K562 (cell line): ENCODE data around the gene PRR15L. TPM values are rescaled to one million over a fixed set of nuclear protein-coding genes. Genes with fewer than 3 reads are reported as not detected.

ENCODE experiments used
- CHD4 ChIP-seq: fragments of 200-600 bp; sonication (generic); IDR thresholded peaks from 3 replicates; pipeline ENCODE4 v1.6.1; 2012; ENCODE audit warnings: low read depth, mild to moderate bottlenecking, mixed read lengths, low read length, inconsistent platforms; ENCODE audit not compliant: insufficient read depth, insufficient replicate concordance, poor library complexity, severe bottlenecking
- FOXM1 ChIP-seq, 2 experiments: fragments of 450-650 bp in 1 of 2; sonication (generic) in 1 of 2; formaldehyde crosslinking in 1 of 2; IDR thresholded peaks; 2 replicates each; pipeline versions ENCODE4 v1.6.1 to v1.9.0; 2017 to 2022; ENCODE audit warnings: low read depth in 2 of 2, mild to moderate bottlenecking in 2 of 2, missing genetic modification reagents in 1 of 2, moderate library complexity in 1 of 2
- MAFF ChIP-seq: IDR thresholded peaks from 2 replicates; pipeline ENCODE4 v1.6.1; 2012; ENCODE audit warnings: low read length, improper control_type of control experiment
- MEF2D ChIP-seq: conservative IDR thresholded peaks from 2 replicates; pipeline ENCODE4 v1.6.1; 2016; ENCODE audit warnings: low read depth, missing genetic modification characterization, missing compliant biosample characterization
- POLR2A ChIP-seq: fragments of 450-650 bp; conservative IDR thresholded peaks from 2 replicates; pipeline ENCODE4 v1.6.1; 2016
- ZFPM2 ChIP-seq: fragments of 250-450 bp; sonication (Bioruptor Pico); IDR thresholded peaks from 2 replicates; pipeline ENCODE4 v1.5.1; 2022; ENCODE audit warnings: mild to moderate bottlenecking
- ZNF444 ChIP-seq: fragments of 250-450 bp; sonication (Bioruptor Pico); IDR thresholded peaks from 2 replicates; pipeline ENCODE4 v1.4.0; 2020; ENCODE audit warnings: mild to moderate bottlenecking, moderate library complexity
- ZNF785 ChIP-seq: fragments of 250-450 bp; sonication (Bioruptor Pico); IDR thresholded peaks from 2 replicates; pipeline ENCODE4 v1.4.0; 2020; ENCODE audit warnings: mild to moderate bottlenecking
- polyA plus RNA-seq, 8 experiments: library from polyadenylated mRNA; depleted of rRNA in 4 of 8; stranded (reverse) in 5 of 8; unstranded in 3 of 8; fragments of >200 nt; fragmentation: Nextera tagmentation in 2 of 8; fragmentation: Illumina TruSeq in 1 of 8; extraction: Ambion mirVana in 2 of 8; extraction: Trizol in 1 of 8; gene quantifications; 2 replicates each; pipeline versions ENCODE4 v1.2.1 to v1.2.3, GENCODE V29; 2011 to 2014; ENCODE audit warnings: inconsistent platforms in 1 of 8, missing spikeins in 1 of 8
- total RNA-seq, 7 experiments: library from RNA; depleted of rRNA in 6 of 7; stranded (reverse); fragments of >200 nt in 6 of 7; fragmentation: Illumina TruSeq in 2 of 7; extraction: Trizol in 2 of 7; gene quantifications; 2 replicates each; pipeline versions ENCODE4 v1.2.1 to v1.2.3, GENCODE V29; 2011 to 2021; ENCODE audit warnings: low replicate concordance in 1 of 7
- TF ChIP-seq, protein P1 (sequence below): fragments of 450-650 bp; IDR thresholded peaks from 2 replicates; pipeline ENCODE4 v1.6.1; 2016
- TF ChIP-seq, protein P2 (sequence below): fragments of 200-800 bp; sonication (Bioruptor generic); IDR thresholded peaks from 2 replicates; pipeline ENCODE4 v1.6.1; 2016; ENCODE audit warnings: missing genetic modification characterization, missing compliant biosample characterization
- TF ChIP-seq, protein P3 (sequence below): sonication (generic); formaldehyde crosslinking; IDR thresholded peaks from 2 replicates; pipeline ENCODE4 v1.8.1; 2023; ENCODE audit warnings: mild to moderate bottlenecking, missing genetic modification reagents, moderate library complexity
- TF ChIP-seq, protein P4 (sequence below): fragments of 250-450 bp; sonication (Bioruptor Pico); IDR thresholded peaks from 2 replicates; pipeline ENCODE4 v1.5.0; 2021; ENCODE audit warnings: mild to moderate bottlenecking, moderate library complexity
- TF ChIP-seq, protein P5 (sequence below): sonication (generic); formaldehyde crosslinking; IDR thresholded peaks from 2 replicates; pipeline ENCODE4 v1.8.1; 2023; ENCODE audit warnings: mild to moderate bottlenecking, missing genetic modification reagents

Gene PRR15L
- total and polyA plus RNA-seq, 9 of the 15 experiments (the other 6 are each of a cell fraction or from before 2014, with no cell fraction given): 0.03 TPM; not detected in 8

DNA sequence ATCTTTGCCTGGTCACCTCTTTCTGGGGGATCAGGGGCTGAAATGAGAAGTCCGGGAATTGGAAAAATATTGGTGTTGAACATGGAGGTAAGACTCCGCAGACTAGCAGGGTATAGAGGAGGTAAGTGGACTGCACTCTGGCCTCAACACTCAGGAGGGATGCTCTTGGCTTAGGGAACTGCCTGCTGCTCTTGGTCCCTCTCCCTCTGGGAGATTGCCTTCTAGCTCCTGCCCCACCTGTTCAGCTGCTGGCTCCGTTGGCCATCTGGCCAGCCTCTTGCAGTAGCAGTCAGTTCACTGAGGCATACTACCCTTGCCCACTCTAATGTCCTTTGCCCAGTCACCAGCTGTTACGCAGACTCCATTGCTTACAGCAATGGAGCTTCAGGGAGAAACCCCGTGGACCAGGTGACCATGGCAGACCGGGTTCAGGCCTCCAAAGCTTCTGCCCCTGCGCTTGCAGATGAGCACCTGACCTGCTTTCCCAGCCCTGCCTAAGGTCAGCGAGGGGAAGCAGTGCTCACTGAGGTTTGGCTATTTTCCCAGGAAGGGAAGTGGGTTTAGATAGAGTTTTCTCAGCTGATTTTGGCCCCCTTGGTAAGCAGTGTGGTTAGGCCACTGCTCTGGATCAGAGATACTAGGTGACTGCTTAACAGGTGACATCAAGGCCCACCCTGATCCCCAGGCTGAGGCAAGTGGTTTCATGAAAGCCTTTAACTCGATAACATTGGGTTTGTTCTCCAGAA lies 25.1 kb upstream of the PRR15L start (continued):
- TF ChIP-seq, protein P1, sequence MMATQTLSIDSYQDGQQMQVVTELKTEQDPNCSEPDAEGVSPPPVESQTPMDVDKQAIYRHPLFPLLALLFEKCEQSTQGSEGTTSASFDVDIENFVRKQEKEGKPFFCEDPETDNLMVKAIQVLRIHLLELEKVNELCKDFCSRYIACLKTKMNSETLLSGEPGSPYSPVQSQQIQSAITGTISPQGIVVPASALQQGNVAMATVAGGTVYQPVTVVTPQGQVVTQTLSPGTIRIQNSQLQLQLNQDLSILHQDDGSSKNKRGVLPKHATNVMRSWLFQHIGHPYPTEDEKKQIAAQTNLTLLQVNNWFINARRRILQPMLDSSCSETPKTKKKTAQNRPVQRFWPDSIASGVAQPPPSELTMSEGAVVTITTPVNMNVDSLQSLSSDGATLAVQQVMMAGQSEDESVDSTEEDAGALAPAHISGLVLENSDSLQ: no peak
- no peak for TF ChIP-seq ZFPM2 (CRISPR knock-in tag)
- no peak for TF ChIP-seq MEF2D
- TF ChIP-seq, protein P2, sequence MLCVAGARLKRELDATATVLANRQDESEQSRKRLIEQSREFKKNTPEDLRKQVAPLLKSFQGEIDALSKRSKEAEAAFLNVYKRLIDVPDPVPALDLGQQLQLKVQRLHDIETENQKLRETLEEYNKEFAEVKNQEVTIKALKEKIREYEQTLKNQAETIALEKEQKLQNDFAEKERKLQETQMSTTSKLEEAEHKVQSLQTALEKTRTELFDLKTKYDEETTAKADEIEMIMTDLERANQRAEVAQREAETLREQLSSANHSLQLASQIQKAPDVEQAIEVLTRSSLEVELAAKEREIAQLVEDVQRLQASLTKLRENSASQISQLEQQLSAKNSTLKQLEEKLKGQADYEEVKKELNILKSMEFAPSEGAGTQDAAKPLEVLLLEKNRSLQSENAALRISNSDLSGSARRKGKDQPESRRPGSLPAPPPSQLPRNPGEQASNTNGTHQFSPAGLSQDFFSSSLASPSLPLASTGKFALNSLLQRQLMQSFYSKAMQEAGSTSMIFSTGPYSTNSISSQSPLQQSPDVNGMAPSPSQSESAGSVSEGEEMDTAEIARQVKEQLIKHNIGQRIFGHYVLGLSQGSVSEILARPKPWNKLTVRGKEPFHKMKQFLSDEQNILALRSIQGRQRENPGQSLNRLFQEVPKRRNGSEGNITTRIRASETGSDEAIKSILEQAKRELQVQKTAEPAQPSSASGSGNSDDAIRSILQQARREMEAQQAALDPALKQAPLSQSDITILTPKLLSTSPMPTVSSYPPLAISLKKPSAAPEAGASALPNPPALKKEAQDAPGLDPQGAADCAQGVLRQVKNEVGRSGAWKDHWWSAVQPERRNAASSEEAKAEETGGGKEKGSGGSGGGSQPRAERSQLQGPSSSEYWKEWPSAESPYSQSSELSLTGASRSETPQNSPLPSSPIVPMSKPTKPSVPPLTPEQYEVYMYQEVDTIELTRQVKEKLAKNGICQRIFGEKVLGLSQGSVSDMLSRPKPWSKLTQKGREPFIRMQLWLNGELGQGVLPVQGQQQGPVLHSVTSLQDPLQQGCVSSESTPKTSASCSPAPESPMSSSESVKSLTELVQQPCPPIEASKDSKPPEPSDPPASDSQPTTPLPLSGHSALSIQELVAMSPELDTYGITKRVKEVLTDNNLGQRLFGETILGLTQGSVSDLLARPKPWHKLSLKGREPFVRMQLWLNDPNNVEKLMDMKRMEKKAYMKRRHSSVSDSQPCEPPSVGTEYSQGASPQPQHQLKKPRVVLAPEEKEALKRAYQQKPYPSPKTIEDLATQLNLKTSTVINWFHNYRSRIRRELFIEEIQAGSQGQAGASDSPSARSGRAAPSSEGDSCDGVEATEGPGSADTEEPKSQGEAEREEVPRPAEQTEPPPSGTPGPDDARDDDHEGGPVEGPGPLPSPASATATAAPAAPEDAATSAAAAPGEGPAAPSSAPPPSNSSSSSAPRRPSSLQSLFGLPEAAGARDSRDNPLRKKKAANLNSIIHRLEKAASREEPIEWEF: no peak
- no peak for TF ChIP-seq POLR2A
- no peak for TF ChIP-seq ZNF444 (CRISPR knock-in tag)
- TF ChIP-seq CHD4: peak; percentile 35
- TF ChIP-seq, protein P3, sequence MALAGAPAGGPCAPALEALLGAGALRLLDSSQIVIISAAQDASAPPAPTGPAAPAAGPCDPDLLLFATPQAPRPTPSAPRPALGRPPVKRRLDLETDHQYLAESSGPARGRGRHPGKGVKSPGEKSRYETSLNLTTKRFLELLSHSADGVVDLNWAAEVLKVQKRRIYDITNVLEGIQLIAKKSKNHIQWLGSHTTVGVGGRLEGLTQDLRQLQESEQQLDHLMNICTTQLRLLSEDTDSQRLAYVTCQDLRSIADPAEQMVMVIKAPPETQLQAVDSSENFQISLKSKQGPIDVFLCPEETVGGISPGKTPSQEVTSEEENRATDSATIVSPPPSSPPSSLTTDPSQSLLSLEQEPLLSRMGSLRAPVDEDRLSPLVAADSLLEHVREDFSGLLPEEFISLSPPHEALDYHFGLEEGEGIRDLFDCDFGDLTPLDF (CRISPR knock-in tag): no peak
- TF ChIP-seq, protein P4, sequence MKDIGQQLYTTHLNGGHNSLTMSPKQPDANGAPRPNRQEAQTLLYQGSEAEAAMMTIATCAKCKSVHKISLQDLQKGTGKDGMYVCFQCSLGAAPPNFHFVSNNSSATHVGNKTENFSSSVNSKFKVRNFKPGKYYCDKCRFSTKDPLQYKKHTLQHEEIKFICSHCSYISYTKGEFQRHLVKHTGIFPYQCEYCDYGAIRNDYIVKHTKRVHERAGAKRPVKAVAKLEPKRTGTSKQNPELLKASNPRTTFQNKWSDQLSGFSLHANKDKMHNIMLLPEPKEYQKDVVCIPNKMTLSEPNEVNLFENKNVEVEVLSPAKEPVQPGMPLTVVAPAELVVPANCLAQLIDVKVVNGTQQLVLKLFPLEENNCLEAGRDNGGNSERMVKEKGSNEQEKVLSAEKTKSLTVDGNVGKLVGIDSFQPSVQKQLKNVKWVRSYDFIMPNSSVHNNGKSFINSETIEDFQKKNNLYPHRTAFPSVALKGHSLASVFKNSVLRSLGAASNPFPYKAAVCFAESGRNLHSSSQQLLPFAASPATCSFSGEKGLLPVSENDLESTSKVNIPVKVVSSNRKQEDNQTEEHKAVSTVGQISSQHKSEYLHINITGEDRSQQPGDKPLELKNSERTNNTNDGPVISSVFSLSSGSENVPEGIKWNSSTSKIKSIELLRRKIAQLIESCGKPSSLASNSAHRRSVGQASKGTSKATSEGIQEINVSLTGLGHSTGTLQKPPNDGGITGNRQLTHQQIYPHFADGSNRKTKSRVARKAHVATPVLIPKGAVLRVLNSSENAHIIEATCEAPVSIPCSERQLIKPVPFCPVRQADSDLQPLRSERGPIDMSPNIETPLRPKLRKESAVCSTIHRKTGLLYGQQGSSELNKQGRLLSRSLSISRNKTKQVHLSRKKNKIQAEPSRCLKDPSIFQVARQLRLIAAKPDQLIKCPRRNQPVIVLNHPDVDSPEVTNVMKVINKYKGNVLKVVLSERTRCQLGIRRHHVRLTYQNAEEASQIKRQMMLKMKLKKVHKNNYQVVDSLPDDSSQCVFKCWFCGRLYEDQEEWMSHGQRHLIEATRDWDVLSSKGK: no peak
- TF ChIP-seq, protein P5, sequence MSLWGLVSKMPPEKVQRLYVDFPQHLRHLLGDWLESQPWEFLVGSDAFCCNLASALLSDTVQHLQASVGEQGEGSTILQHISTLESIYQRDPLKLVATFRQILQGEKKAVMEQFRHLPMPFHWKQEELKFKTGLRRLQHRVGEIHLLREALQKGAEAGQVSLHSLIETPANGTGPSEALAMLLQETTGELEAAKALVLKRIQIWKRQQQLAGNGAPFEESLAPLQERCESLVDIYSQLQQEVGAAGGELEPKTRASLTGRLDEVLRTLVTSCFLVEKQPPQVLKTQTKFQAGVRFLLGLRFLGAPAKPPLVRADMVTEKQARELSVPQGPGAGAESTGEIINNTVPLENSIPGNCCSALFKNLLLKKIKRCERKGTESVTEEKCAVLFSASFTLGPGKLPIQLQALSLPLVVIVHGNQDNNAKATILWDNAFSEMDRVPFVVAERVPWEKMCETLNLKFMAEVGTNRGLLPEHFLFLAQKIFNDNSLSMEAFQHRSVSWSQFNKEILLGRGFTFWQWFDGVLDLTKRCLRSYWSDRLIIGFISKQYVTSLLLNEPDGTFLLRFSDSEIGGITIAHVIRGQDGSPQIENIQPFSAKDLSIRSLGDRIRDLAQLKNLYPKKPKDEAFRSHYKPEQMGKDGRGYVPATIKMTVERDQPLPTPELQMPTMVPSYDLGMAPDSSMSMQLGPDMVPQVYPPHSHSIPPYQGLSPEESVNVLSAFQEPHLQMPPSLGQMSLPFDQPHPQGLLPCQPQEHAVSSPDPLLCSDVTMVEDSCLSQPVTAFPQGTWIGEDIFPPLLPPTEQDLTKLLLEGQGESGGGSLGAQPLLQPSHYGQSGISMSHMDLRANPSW (CRISPR knock-in tag): no peak
- TF ChIP-seq FOXM1 (IDR thresholded peaks at IDR 0.05; ENCODE audit: low read depth): no peak
- TF ChIP-seq FOXM1 (CRISPR knock-in tag; IDR thresholded peaks at IDR 0.05; ENCODE audit: low read depth): no peak
- TF ChIP-seq MAFF: no peak
- no peak for TF ChIP-seq ZNF785
